GM12874 (cell line): ENCODE measurements around the gene CAMTA1.

Source experiments
- CTCF ChIP-seq: IDR thresholded peaks from 2 replicates; pipeline ENCODE4 v1.5.1; 2011; ENCODE audit warnings: low read depth, mild to moderate bottlenecking, control low read depth, low read length, moderate library complexity; ENCODE audit not compliant: insufficient read depth

The CAMTA1 gene

GRCh38 chr1:7233237-7233540, 447.9 kb downstream of the CAMTA1 start:
- TF ChIP-seq CTCF = no peak

GRCh38 chr1:7233646-7234470, 448.6 kb downstream of the CAMTA1 start:
- TF ChIP-seq CTCF = no peak

DNA sequence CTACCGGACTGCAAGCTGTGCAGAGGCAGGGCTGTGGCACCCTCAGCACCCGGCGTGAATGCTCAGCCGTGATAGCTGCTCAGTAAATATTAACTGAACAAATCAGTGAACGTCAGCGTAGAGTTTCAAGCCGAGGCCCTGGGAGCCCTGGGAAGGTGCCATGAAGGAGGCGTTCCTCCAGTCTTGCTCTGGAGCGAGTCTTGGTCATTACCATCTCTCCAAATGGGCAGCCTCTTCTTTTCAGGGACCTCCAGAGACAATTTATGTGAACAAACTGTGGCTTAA, 449.2 kb downstream of the CAMTA1 start:
- no peak for TF ChIP-seq CTCF

DNA sequence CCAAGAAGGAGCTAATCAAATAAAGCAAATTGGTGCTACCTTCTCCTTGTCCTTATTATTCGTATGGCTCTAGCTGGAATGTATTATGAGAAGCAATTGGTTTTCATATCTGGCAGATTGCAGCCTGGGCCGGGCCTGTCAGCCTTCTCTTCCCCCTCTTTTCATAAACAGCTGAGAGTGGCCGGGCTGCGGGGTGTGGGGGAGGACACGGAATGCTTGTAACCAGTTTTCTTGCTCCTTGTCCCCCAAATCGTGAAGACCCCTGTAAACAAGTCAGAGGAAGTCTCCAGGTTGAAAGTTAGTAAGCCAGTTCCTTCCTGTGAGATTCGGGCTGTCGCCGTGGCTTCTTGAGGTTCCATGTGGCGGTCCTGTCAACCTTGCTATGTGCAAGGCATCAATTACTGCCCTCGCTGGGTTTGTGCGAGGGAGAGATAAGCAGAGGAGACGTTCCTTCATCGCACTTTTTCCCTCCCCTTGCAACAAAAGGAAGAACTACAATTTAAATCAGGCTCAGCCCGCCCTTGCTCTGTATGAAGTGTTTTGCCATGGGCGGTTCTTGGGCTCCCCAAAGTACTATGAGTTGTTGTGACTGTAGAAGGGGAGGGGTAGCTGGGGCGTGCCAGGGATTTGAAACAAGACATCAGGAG, 450.7 kb downstream of the CAMTA1 start:
- TF ChIP-seq CTCF = no peak

GRCh38 chr1:7236844-7237515, 451.7 kb downstream of the CAMTA1 start:
- no peak for TF ChIP-seq CTCF

DNA sequence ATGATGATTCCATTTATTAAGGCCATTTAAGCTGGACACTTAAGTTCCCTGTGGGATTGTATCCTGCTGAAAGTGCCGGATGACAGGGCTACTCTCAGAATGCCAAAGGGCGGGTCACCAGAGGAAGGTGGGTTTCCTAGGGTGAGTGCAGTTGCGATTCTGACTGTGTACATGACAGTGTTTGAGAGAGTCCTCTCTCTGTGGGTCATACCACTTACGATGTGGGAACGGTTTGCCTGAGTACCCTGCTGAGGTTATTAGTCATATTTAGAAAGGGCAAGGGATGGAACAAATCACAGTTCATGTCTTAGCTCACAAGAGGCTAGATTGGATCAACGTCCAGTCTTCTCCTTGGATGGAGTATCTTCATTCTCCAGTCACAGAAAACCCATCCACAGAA, 461.9 kb downstream of the CAMTA1 start:
- no peak for TF ChIP-seq CTCF

- TF ChIP-seq CTCF = no peak
These were observed 462.7 kb downstream of the CAMTA1 start for GRCh38 chr1:7247791-7248548.
